Measurements from ENCODE around the gene COL18A1. TPM values are rescaled to one million over a fixed set of nuclear protein-coding genes. Genes with fewer than 3 reads are reported as not detected.
A peak's percentile ranks its signal among the peaks of the same experiment; 100 is the strongest.

COL18A1 gene
- total and polyA plus RNA-seq, 3 experiments from 2014 or later = 1.9 to 4.7 (median 2.2) TPM

DNA sequence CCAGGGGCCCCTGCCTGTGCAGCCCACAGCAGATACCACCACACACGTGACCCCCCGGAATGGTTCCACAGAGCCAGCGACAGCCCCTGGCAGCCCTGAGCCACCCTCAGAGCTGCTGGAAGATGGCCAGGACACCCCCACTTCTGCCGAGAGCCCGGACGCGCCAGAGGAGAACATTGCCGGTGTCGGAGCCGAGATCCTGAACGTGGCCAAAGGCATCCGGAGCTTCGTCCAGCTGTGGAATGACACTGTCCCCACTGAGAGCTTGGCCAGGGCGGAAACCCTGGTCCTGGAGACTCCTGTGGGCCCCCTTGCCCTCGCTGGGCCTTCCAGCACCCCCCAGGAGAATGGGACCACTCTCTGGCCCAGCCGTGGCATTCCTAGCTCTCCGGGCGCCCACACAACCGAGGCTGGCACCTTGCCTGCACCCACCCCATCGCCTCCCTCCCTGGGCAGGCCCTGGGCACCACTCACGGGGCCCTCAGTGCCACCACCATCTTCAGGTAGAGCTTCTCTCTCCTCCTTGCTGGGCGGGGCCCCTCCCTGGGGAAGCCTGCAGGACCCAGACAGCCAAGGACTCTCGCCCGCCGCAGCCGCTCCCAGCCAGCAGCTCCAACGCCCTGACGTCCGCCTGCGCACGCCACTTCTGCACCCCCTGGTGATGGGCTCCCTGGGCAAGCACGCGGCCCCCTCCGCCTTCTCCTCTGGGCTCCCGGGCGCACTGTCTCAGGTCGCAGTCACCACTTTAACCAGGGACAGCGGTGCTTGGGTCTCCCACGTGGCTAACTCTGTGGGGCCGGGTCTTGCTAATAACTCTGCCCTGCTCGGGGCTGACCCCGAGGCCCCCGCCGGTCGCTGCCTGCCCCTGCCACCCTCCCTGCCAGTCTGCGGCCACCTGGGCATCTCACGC lies 51.0 kb downstream of the COL18A1 start:
- Histone ChIP-seq H3K4me3 (ENCODE audit: low read length) (no peak overlapping the region), H3K27ac (ENCODE audit: low read depth, low read length) (no peak overlapping the region), H3K9me3 (ENCODE audit: low read length) (no peaks in the 10 kb centered on the region), H3K27me3 (ENCODE audit: insufficient read depth, low read length, poor library complexity, severe bottlenecking) (no peaks in the 10 kb centered on the region), H3K36me3 (ENCODE audit: insufficient read depth, low read length) (no peaks in the 10 kb centered on the region), H3K4me1 (ENCODE audit: insufficient read depth, low read length) (no peaks in the 10 kb centered on the region)
- Mint-ChIP-seq H3K36me3 (no peaks in the 10 kb centered on the region), H3K27me3 (no peaks in the 10 kb centered on the region), H3K4me3 (peak overlapping the region in 1 of 7 donors; percentile 36), H3K27ac (no peak overlapping the region), H3K4me1 (peaks cover 0 to 2% (median 0%) of the 10 kb centered on the region in 3 donors), H3K9me3 (no peaks in the 10 kb centered on the region)
- POLR2A ChIA-PET = no interaction called here
- peak in 1 of 5 donors; percentile 26 for DNase-seq
- CTCF ChIA-PET = no interaction called here

DNA sequence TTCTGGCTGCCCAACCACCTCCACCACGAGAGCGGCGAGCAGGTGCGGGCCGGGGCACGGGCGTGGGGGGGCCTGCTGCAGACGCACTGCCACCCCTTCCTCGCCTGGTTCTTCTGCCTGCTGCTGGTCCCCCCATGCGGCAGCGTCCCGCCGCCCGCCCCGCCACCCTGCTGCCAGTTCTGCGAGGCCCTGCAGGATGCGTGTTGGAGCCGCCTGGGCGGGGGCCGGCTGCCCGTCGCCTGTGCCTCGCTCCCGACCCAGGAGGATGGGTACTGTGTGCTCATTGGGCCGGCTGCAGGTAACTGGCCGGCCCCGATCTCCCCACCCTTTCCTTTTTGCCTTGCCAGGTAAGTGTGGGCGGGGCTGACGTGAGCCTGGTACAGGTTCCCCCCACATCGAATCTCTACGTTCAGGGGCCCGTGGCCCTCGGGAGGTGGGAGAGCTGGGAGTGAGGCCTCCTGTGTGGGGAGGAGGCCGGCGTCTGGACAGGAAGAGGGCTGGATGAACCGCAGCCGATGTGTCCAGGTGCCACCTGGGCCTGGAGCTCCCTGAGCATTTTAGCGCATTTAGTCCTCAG lies 51.7 kb downstream of the COL18A1 start:
- Histone ChIP-seq H3K4me1 (ENCODE audit: insufficient read depth, low read length) (no peaks in the 10 kb centered on the region), H3K4me3 (ENCODE audit: low read length) (no peak overlapping the region), H3K36me3 (ENCODE audit: insufficient read depth, low read length) (no peaks in the 10 kb centered on the region), H3K9me3 (ENCODE audit: low read length) (no peaks in the 10 kb centered on the region), H3K27me3 (ENCODE audit: insufficient read depth, low read length, poor library complexity, severe bottlenecking) (no peaks in the 10 kb centered on the region), H3K27ac (ENCODE audit: low read depth, low read length) (no peak overlapping the region)
- Mint-ChIP-seq H3K4me3 (no peak overlapping the region), H3K36me3 (no peaks in the 10 kb centered on the region), H3K27me3 (peaks cover 2 to 4% of the 10 kb centered on the region in 2 donors), H3K27ac (no peak overlapping the region), H3K9me3 (peaks cover 0 to 4% (median 0%) of the 10 kb centered on the region in 5 donors), H3K4me1 (peaks cover 0 to 2% (median 0%) of the 10 kb centered on the region in 3 donors)
- ChIA-PET POLR2A (no interaction called here), CTCF (no interaction called here)
- peak in 1 of 5 donors; percentile 43 for DNase-seq

DNA sequence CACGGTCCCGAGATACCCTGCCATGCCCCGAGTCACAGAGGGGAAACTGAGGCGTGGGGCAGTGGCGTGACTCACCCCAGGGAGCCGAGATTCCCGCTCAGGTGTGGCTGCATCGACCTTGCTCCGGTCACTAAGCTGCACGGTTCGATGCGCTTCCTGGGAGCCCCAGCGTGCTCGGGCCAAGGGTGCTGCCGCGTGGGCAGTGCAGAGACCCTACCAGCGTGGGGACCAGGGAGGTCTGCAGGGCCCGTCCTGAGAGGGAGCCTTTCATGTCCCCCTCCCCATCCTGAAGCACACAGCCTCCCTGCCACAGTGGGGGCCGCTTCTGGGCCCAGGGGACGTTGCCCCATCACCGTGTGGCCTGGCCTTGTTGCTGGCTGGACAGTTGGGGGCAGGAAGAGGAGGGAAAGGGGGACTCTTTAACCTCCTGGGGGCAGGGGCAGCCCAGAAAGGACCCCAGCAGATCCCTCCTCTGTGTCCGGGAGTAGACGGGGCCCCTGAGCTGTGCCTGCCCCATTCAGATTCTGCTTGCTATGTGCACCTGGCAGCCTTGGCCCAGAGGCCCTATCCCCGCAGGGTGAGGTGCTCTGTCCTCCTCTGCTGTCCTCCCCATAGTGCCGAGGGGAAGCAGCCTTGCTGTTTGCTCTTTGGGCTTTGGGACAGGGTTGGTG lies 52.3 kb downstream of the COL18A1 start:
- Mint-ChIP-seq H3K27me3 (peaks cover 3 to 5% of the 10 kb centered on the region in 2 donors), H3K36me3 (no peaks in the 10 kb centered on the region), H3K4me3 (no peak overlapping the region), H3K27ac (no peak overlapping the region), H3K4me1 (peaks cover 0 to 2% (median 0%) of the 10 kb centered on the region in 3 donors), H3K9me3 (peaks cover 0 to 10% (median 2%) of the 10 kb centered on the region in 5 donors)
- Histone ChIP-seq H3K9me3 (ENCODE audit: low read length) (no peaks in the 10 kb centered on the region), H3K27me3 (ENCODE audit: insufficient read depth, low read length, poor library complexity, severe bottlenecking) (no peaks in the 10 kb centered on the region), H3K4me3 (ENCODE audit: low read length) (no peak overlapping the region), H3K36me3 (ENCODE audit: insufficient read depth, low read length) (no peaks in the 10 kb centered on the region), H3K4me1 (ENCODE audit: insufficient read depth, low read length) (no peaks in the 10 kb centered on the region), H3K27ac (ENCODE audit: low read depth, low read length) (no peak overlapping the region)
- CTCF ChIA-PET = no interaction called here
- peak in 1 of 5 donors; percentile 28 for DNase-seq
- POLR2A ChIA-PET = no interaction called here

DNA sequence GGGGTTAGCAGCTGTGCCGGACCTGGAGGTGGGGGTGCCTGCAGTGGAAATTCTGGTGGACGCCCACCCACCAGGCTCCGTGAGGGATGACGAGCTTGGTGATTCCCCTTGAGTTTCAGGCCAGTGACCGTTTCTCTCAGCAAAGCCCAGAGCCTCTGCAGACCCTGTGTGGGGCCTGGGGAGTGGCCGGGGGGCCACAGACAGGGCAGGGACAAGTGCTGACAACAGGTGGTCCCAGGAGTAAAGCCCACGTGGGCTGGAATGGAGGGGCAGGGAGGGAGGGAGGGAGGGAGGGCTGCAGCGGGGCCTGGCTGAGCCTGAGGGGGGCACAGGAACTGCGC lies 52.8 kb downstream of the COL18A1 start:
- Histone ChIP-seq H3K27ac (ENCODE audit: low read depth, low read length) (no peak overlapping the region), H3K9me3 (ENCODE audit: low read length) (no peaks in the 10 kb centered on the region), H3K4me1 (ENCODE audit: insufficient read depth, low read length) (no peaks in the 10 kb centered on the region), H3K27me3 (ENCODE audit: insufficient read depth, low read length, poor library complexity, severe bottlenecking) (no peaks in the 10 kb centered on the region), H3K36me3 (ENCODE audit: insufficient read depth, low read length) (no peaks in the 10 kb centered on the region), H3K4me3 (ENCODE audit: low read length) (no peak overlapping the region)
- Mint-ChIP-seq H3K36me3 (peaks cover 0 to 2% (median 0%) of the 10 kb centered on the region in 3 donors), H3K9me3 (peaks cover 2 to 12% (median 3%) of the 10 kb centered on the region in 5 donors), H3K4me3 (no peak overlapping the region), H3K27me3 (peaks cover 5% of the 10 kb centered on the region in 2 donors), H3K27ac (no peak overlapping the region), H3K4me1 (peaks cover 0 to 2% (median 0%) of the 10 kb centered on the region in 3 donors)
- POLR2A ChIA-PET = no interaction called here
- no peak for DNase-seq
- CTCF ChIA-PET = no interaction called here

DNA sequence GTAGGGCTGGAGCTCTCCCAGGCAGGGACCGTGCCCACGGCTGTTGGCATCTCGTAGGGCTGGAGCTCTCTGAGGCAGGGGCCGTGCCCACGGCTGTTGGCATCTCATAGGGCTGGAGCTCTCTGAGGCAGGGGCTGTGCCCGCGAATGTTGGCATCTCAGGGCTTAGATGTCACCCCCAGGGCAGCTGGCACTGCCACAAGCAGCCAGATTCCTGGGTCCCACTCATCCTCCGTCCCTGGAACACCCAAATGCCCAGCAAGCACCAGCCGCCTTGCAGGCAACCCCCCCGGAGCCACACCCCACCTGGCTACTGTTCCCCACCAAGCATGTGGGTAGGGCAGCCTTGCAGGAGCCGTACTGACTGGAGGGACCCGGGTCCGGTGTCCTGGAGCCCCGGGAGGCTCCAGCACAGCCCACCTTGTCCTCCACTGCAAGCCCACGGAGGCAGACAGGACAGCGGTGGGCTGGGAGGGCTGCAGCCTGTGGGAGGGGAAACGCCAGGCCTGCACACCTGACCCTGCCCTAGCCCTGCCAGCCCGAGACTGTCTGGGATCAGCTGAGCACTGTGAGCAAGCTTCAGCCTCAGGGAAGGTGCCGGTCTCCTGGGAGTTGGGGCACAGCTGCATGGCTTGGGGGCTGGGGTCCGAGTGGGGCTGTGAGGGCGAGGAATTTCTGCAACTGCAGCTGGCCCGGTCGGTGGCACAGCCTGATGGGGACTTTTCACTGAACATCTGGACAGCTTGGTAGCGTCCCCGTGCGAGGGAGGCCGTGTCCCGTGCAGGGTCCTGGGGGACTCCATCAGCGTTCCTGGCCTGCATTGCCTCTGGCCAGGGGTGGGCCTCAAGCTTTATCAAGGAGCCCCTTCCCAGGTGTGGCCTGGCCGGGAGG lies 53.6 kb downstream of the COL18A1 start:
- POLR2A ChIA-PET = no interaction called here
- Mint-ChIP-seq H3K4me3 (no peak overlapping the region), H3K27me3 (peaks cover 5 to 7% of the 10 kb centered on the region in 2 donors), H3K36me3 (peaks cover 0 to 2% (median 0%) of the 10 kb centered on the region in 3 donors), H3K9me3 (peaks cover 3 to 12% (median 4%) of the 10 kb centered on the region in 5 donors), H3K27ac (no peak overlapping the region), H3K4me1 (no peaks in the 10 kb centered on the region)
- CTCF ChIA-PET = no interaction called here
- no peaks in the 10 kb centered on the region for H3K4me1 ChIP-seq (ENCODE audit: insufficient read depth, low read length)
- no peak overlapping the region for H3K4me3 ChIP-seq (ENCODE audit: low read length)
- H3K36me3 ChIP-seq (ENCODE audit: insufficient read depth, low read length) = no peaks in the 10 kb centered on the region
- DNase-seq = peak in 1 of 5 donors; percentile 30
- no peaks in the 10 kb centered on the region for H3K9me3 ChIP-seq (ENCODE audit: low read length)
- H3K27me3 ChIP-seq (ENCODE audit: insufficient read depth, low read length, poor library complexity, severe bottlenecking) = no peaks in the 10 kb centered on the region
- H3K27ac ChIP-seq (ENCODE audit: low read depth, low read length) = no peak overlapping the region

DNA sequence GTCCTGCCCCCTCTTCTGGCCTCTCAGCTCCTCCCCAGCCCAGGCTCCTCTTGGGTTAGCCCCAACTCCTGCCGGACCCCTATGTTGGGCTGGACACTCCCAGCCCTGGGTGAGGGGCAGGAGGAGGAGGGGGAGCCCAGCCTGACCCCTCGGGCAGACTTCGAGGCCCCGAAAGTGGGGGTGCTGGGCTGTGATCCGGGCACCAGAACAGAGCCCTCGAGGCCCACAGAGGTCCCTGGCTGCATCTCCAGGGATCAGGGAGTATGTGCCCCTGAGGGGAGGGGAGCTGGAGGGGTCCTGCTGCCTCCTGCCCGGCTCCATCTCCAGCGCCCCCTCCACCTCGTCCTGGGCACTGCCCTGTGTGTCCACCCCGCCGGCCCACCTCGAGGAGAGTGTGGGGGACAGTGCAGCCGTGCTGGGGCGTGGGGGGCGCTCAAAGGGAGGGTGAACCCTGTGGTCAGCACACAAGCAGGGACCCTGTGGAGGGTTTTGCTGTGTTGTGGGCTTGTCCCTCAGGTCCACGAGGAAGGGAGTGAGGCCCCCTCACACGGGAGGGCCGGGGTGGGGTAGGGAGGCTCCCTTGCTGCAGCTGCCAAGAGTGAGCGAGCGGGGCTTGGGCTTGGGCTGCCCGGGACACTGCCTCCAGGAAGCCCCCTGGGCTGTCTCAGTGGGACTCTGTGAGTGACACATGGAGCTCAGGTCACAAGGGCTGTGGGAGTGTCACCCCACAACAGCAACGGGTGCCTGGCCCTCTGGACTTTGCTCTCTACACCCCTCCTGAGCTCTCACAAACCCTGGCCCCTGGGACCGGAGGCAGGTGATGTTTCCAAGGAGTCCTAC lies 54.4 kb downstream of the COL18A1 start:
- Histone ChIP-seq H3K27me3 (ENCODE audit: insufficient read depth, low read length, poor library complexity, severe bottlenecking) (no peaks in the 10 kb centered on the region), H3K9me3 (ENCODE audit: low read length) (no peaks in the 10 kb centered on the region), H3K4me3 (ENCODE audit: low read length) (no peak overlapping the region), H3K36me3 (ENCODE audit: insufficient read depth, low read length) (no peaks in the 10 kb centered on the region), H3K4me1 (ENCODE audit: insufficient read depth, low read length) (no peaks in the 10 kb centered on the region), H3K27ac (ENCODE audit: low read depth, low read length) (no peak overlapping the region)
- peaks cover 0 to 2% (median 0%) of the 10 kb centered on the region in 3 donors for H3K36me3 Mint-ChIP-seq
- H3K4me1 Mint-ChIP-seq = no peaks in the 10 kb centered on the region
- H3K27me3 Mint-ChIP-seq = peaks cover 5 to 8% of the 10 kb centered on the region in 2 donors
- peaks cover 3 to 12% (median 4%) of the 10 kb centered on the region in 5 donors for H3K9me3 Mint-ChIP-seq
- H3K4me3 Mint-ChIP-seq = no peak overlapping the region
- CTCF ChIA-PET = no interaction called here
- POLR2A ChIA-PET = no interaction called here
- no peak for DNase-seq
- no peak overlapping the region for H3K27ac Mint-ChIP-seq

DNA sequence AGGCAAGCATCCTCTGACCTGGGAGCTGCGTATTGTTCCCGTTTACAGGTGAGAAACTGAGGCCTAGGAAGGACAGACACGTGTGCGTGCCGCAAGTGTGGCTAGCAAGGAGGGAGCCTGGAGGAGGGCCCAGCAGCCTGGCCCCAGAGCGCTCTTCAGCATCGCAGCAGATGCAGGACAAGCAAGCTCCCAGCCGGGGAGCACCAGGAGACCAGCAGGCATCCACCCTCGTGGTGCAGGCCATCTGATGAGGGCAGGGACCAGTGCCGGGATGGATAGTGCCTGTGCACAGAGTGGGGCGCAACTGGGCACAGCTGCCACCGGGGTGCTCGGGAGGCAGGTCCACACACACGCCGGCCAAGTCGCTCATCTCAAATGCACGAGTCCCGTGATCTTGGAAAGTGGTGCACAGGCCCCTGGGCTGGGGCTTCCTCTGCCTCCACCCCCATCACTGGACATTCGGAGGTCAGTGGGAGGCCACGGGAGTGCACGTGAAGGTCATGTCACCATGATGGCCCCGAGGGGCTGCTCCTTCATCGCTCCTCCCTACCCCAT lies 55.1 kb downstream of the COL18A1 start:
- Histone ChIP-seq H3K27ac (ENCODE audit: low read depth, low read length) (no peak overlapping the region), H3K27me3 (ENCODE audit: insufficient read depth, low read length, poor library complexity, severe bottlenecking) (no peaks in the 10 kb centered on the region), H3K9me3 (ENCODE audit: low read length) (no peaks in the 10 kb centered on the region), H3K36me3 (ENCODE audit: insufficient read depth, low read length) (no peaks in the 10 kb centered on the region), H3K4me3 (ENCODE audit: low read length) (no peak overlapping the region), H3K4me1 (ENCODE audit: insufficient read depth, low read length) (no peaks in the 10 kb centered on the region)
- Mint-ChIP-seq H3K36me3 (peaks cover 0 to 2% (median 0%) of the 10 kb centered on the region in 3 donors), H3K4me1 (no peaks in the 10 kb centered on the region), H3K27me3 (peaks cover 11 to 12% of the 10 kb centered on the region in 2 donors), H3K27ac (no peak overlapping the region), H3K9me3 (peaks cover 3 to 12% (median 4%) of the 10 kb centered on the region in 5 donors), H3K4me3 (no peak overlapping the region)
- ChIA-PET POLR2A (no interaction called here), CTCF (no interaction called here)
- no peak for DNase-seq

Measured in CD8-positive, alpha-beta memory T cell (primary cell).